ENCODE results near the gene SRP9.

SRP9 gene

GRCh38 chr1:225766967-225767633 lies 10.5 kb upstream of the SRP9 start:
- H3K36me3 Mint-ChIP-seq (ENCODE audit: low read depth) = no peaks in the 10 kb centered on the region

GRCh38 chr1:225767634-225768540 lies 9.7 kb upstream of the SRP9 start:
- no peaks in the 10 kb centered on the region for H3K36me3 Mint-ChIP-seq (ENCODE audit: low read depth)
- no peaks in the 10 kb centered on the region for H3K9me3 Mint-ChIP-seq
- peak overlapping the region in 1 of 3 experiments; percentile 52 for H3K4me3 Mint-ChIP-seq
- H3K27ac Mint-ChIP-seq = peak overlapping the region; percentile 78 to 99 (median 94)
- H3K4me1 Mint-ChIP-seq = peaks cover 71% of the 10 kb centered on the region
- H3K27me3 Mint-ChIP-seq (ENCODE audit: low read depth) = no peaks in the 10 kb centered on the region
- TF ChIP-seq CTCF (IDR thresholded peaks at IDR 0.05; ENCODE audit: unreplicated experiment in 3 of 3) = no peak

More at GRCh38 chr1:225766967-225767633, 10.5 kb upstream of the SRP9 start:
- Mint-ChIP-seq H3K9me3 (no peaks in the 10 kb centered on the region), H3K4me3 (peak overlapping the region in 1 of 3 experiments; percentile 42), H3K27ac (peak overlapping the region; percentile 78 to 99 (median 94)), H3K27me3 (ENCODE audit: low read depth) (no peaks in the 10 kb centered on the region), H3K4me1 (peaks cover 71% of the 10 kb centered on the region)
- no peak for TF ChIP-seq CTCF (IDR thresholded peaks at IDR 0.05; ENCODE audit: unreplicated experiment in 3 of 3)

GRCh38 chr1:225768662-225769426 lies 8.8 kb upstream of the SRP9 start:
- Mint-ChIP-seq H3K4me3 (peak overlapping the region in 2 of 3 experiments; percentile 34 to 40), H3K4me1 (peaks cover 75% of the 10 kb centered on the region), H3K36me3 (ENCODE audit: low read depth) (no peaks in the 10 kb centered on the region), H3K27ac (peak overlapping the region; percentile 78 to 99 (median 94)), H3K27me3 (ENCODE audit: low read depth) (peaks cover 4% of the 10 kb centered on the region), H3K9me3 (no peaks in the 10 kb centered on the region)
- TF ChIP-seq CTCF (IDR thresholded peaks at IDR 0.05; ENCODE audit: unreplicated experiment in 3 of 3) = no peak

- Mint-ChIP-seq H3K9me3 (no peaks in the 10 kb centered on the region), H3K4me1 (peaks cover 73% of the 10 kb centered on the region), H3K4me3 (peak overlapping the region in 2 of 3 experiments; percentile 44 to 57), H3K36me3 (ENCODE audit: low read depth) (no peaks in the 10 kb centered on the region), H3K27ac (peak overlapping the region in 2 of 3 experiments; percentile 94 to 99), H3K27me3 (ENCODE audit: low read depth) (peaks cover 4% of the 10 kb centered on the region)
- TF ChIP-seq CTCF (IDR thresholded peaks at IDR 0.05; ENCODE audit: unreplicated experiment in 3 of 3) = no peak
Observed at GRCh38 chr1:225769687-225770086, 7.9 kb upstream of the SRP9 start.

- Mint-ChIP-seq H3K4me3 (peak overlapping the region; percentile 14 to 45 (median 19)), H3K27ac (peak overlapping the region; percentile 60 to 77 (median 65)), H3K27me3 (ENCODE audit: low read depth) (peaks cover 4% of the 10 kb centered on the region), H3K4me1 (peaks cover 73% of the 10 kb centered on the region), H3K36me3 (ENCODE audit: low read depth) (no peaks in the 10 kb centered on the region), H3K9me3 (no peaks in the 10 kb centered on the region)
- no peak for TF ChIP-seq CTCF (IDR thresholded peaks at IDR 0.05; ENCODE audit: unreplicated experiment in 3 of 3)
Observed at GRCh38 chr1:225770561-225771248, 6.9 kb upstream of the SRP9 start.

All from nephron (organoid).